ENCODE results near the gene NSF.
"Not testable (repeated sequence)": the region's sequence is repeated elsewhere in the genome, so short reads cannot be mapped to it uniquely, and the experiment has no call there.

NSF gene

DNA sequence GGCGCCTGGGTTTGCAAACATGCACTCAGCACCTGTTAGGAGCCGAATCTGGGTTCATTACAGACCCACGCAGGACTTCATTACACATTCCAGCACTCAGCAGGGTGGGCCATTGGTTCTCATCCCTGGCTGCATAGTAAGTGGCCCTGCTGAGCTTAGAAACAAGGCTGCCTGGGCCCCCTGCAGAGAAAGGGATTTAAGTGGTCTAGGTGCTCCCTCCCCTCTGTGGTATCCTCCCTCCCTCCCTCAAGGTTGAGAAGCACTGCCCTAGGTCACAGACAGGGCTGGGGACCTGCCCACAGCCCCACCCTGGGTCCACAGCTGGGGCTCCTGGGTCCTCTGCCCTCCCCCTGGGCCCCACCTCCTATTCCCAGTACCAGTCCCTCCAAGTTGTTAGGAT is 199.7 kb downstream of the NSF start:
- TF ChIP-seq, protein P1, sequence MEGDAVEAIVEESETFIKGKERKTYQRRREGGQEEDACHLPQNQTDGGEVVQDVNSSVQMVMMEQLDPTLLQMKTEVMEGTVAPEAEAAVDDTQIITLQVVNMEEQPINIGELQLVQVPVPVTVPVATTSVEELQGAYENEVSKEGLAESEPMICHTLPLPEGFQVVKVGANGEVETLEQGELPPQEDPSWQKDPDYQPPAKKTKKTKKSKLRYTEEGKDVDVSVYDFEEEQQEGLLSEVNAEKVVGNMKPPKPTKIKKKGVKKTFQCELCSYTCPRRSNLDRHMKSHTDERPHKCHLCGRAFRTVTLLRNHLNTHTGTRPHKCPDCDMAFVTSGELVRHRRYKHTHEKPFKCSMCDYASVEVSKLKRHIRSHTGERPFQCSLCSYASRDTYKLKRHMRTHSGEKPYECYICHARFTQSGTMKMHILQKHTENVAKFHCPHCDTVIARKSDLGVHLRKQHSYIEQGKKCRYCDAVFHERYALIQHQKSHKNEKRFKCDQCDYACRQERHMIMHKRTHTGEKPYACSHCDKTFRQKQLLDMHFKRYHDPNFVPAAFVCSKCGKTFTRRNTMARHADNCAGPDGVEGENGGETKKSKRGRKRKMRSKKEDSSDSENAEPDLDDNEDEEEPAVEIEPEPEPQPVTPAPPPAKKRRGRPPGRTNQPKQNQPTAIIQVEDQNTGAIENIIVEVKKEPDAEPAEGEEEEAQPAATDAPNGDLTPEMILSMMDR (IDR thresholded peaks at IDR 0.05; ENCODE audit: low read depth, low read length, missing control alignments) = no peak
- DNase-seq (ENCODE audit: low read depth) = no peak
- no peak overlapping the region for H3K4me3 ChIP-seq (ENCODE audit: low read depth, low read length)
- in situ Hi-C loops (cut with HindIII; ENCODE audit: low sequenced_read_pairs) = no loop called here

DNA sequence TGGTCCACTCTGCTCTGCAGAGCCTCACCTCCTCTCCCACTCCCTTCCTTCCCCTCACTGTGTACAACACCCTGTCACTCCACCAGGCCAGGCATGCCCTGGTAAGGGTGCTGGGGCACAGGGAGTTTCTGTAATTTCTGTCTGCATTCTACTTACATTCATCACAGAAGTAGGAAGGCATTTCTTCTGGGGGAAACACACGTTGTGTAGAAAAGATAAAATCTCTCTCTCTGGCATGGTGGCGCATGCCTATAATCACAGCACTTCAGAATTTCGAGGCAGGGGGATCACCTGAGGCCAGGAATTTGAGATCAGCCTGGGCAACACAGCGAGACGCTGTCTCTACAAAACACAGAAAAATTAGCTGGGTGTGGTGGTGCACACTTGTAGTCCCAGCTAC is 201.1 kb downstream of the NSF start:
- no peak overlapping the region for H3K4me3 ChIP-seq (ENCODE audit: low read depth, low read length)
- in situ Hi-C loops (cut with HindIII; ENCODE audit: low sequenced_read_pairs) = no loop called here
- TF ChIP-seq, protein P1 (IDR thresholded peaks at IDR 0.05; ENCODE audit: low read depth, low read length, missing control alignments) = no peak
- no peak for DNase-seq (ENCODE audit: low read depth)

DNA sequence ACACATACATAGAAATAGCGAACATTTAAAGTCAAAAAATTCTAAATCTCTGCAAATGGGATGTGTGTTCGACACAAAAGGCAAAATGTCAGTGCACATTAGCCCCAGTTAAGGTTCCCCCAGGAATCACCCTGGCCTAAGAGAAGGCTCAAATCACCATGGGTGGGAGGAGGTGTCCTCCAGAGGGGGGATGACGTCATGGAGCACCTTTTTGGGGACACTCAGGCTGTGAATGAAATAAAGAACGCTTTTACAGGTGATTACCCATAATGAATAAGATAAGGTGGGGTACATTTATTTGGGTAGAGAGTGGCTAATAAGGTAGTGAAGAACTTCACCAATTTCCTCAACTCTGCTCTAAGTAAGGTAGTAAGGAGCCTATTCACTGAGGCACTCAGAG is 201.6 kb downstream of the NSF start:
- TF ChIP-seq, protein P1 (IDR thresholded peaks at IDR 0.05; ENCODE audit: low read depth, low read length, missing control alignments) = no peak
- DNase-seq (ENCODE audit: low read depth) = no peak
- no peak overlapping the region for H3K4me3 ChIP-seq (ENCODE audit: low read depth, low read length)
- in situ Hi-C loops (cut with HindIII; ENCODE audit: low sequenced_read_pairs) = no loop called here

GRCh38 chr17:46793023-46793422 is 202.6 kb downstream of the NSF start:
- in situ Hi-C loops (cut with HindIII; ENCODE audit: low sequenced_read_pairs); H3K4me3 ChIP-seq (ENCODE audit: low read depth, low read length); DNase-seq (ENCODE audit: low read depth): not testable (repeated sequence)

GRCh38 chr17:46793541-46793940 is 203.1 kb downstream of the NSF start:
- TF ChIP-seq, protein P1 (IDR thresholded peaks at IDR 0.05; ENCODE audit: low read depth, low read length, missing control alignments) = no peak
- no peak overlapping the region for H3K4me3 ChIP-seq (ENCODE audit: low read depth, low read length)
- in situ Hi-C loops (cut with HindIII; ENCODE audit: low sequenced_read_pairs) = no loop called here
- DNase-seq (ENCODE audit: low read depth) = no peak

GRCh38 chr17:46794318-46794717 is 203.8 kb downstream of the NSF start:
- in situ Hi-C loops (cut with HindIII; ENCODE audit: low sequenced_read_pairs) = no loop called here
- no peak overlapping the region for H3K4me3 ChIP-seq (ENCODE audit: low read depth, low read length)
- no peak for DNase-seq (ENCODE audit: low read depth)
- TF ChIP-seq, protein P1 (IDR thresholded peaks at IDR 0.05; ENCODE audit: low read depth, low read length, missing control alignments) = no peak

DNA sequence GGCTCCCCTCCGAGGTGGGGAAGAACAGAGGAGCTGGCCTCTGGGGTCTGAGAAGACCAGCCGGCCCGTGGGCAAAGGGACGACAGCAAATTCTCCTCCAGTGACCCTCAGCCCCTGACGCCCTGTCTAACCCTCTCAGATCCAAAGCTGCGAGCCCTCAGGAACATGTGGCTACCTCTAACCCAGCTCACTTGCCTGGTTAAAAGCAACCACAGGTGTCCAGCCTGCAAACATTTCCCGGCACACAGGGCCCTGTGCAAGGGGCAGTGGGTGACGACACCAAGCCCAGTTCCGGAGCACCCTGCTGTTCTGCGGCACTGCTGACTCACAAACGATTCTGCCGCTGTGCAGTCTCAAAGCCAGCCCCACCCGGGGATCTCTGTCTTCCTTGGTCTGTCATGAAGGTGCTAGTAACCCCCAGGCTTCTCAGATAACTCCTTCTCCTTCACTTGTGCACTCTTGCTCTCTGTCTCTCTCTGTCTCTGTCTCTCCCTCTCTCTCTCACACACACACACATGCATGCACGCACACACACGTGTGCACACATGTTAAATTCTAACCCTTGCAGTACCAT is 205.0 kb downstream of the NSF start:
- no peak overlapping the region for H3K4me3 ChIP-seq (ENCODE audit: low read depth, low read length)
- in situ Hi-C loops (cut with HindIII; ENCODE audit: low sequenced_read_pairs) = no loop called here
- DNase-seq (ENCODE audit: low read depth) = no peak
- TF ChIP-seq, protein P1 (IDR thresholded peaks at IDR 0.05; ENCODE audit: low read depth, low read length, missing control alignments) = no peak

All from astrocyte of the cerebellum (primary cell).